GM23248 (cell line): ENCODE data around the gene CTNNA2. TPM values are rescaled to one million over a fixed set of nuclear protein-coding genes. Genes with fewer than 3 reads are reported as not detected.

Experiments used
- DNase-seq: peaks from one replicate; pipeline ENCODE4 v3.0.0-alpha.2; 2015
- H2AFZ ChIP-seq: fragments of 200-600 bp; sonication (generic); 2 replicates; pipeline ENCODE4 v1.6.1; 2016; ENCODE audit warnings: antibody characterized with exemption
- H3F3A ChIP-seq: fragments of 200-600 bp; sonication (generic); 2 replicates; pipeline ENCODE4 v1.6.1; 2016; ENCODE audit warnings: mild to moderate bottlenecking, antibody characterized with exemption, mixed run types; ENCODE audit not compliant: insufficient read depth
- H3K27ac ChIP-seq: fragments of 200-600 bp; sonication (generic); 2 replicates; pipeline ENCODE4 v1.5.1; 2016; ENCODE audit warnings: mild to moderate bottlenecking
- H3K27me3 ChIP-seq: fragments of 200-600 bp; sonication (generic); replicated peaks from 2 replicates; pipeline ENCODE4 v1.6.1; 2016; ENCODE audit warnings: mild to moderate bottlenecking; ENCODE audit not compliant: insufficient read depth
- H3K36me3 ChIP-seq: fragments of 200-600 bp; sonication (generic); 2 replicates; pipeline ENCODE4 v1.6.1; 2016; ENCODE audit warnings: low read depth, mild to moderate bottlenecking
- H3K4me1 ChIP-seq: fragments of 200-600 bp; sonication (generic); 2 replicates; pipeline ENCODE4 v1.6.1; 2016; ENCODE audit warnings: mild to moderate bottlenecking; ENCODE audit not compliant: insufficient read depth
- H3K4me2 ChIP-seq: fragments of 200-600 bp; sonication (generic); one replicate; pipeline ENCODE4 v1.6.1; 2016; ENCODE audit warnings: mild to moderate bottlenecking; ENCODE audit not compliant: unreplicated experiment
- H3K4me3 ChIP-seq: fragments of 200-600 bp; sonication (generic); 2 replicates; pipeline ENCODE4 v1.5.1; 2016; ENCODE audit warnings: mild to moderate bottlenecking
- H3K79me2 ChIP-seq: fragments of 200-600 bp; sonication (generic); 2 replicates; pipeline ENCODE4 v1.6.1; 2016; ENCODE audit warnings: mild to moderate bottlenecking; ENCODE audit not compliant: insufficient read depth
- H3K9ac ChIP-seq: fragments of 200-600 bp; sonication (generic); 2 replicates; pipeline ENCODE4 v1.6.1; 2016; ENCODE audit warnings: mild to moderate bottlenecking
- H3K9me2 ChIP-seq: fragments of 200-600 bp; sonication (generic); 2 replicates; pipeline ENCODE4 v1.6.1; 2016; ENCODE audit warnings: mixed run types, mild to moderate bottlenecking, moderate library complexity; ENCODE audit not compliant: insufficient read depth
- H3K9me3 ChIP-seq: fragments of 200-600 bp; sonication (generic); one replicate; pipeline ENCODE4 v1.6.1; 2017; ENCODE audit warnings: low read depth
- H4K20me1 ChIP-seq: fragments of 200-600 bp; sonication (generic); 2 replicates; pipeline ENCODE4 v1.6.0; 2016; ENCODE audit not compliant: insufficient read depth
- EZH2 ChIP-seq: fragments of 200-600 bp; sonication (generic); IDR thresholded peaks from 2 replicates; pipeline ENCODE4 v1.6.1; 2018; ENCODE audit warnings: antibody characterized with exemption, mild to moderate bottlenecking; ENCODE audit not compliant: insufficient read depth, poor library complexity, severe bottlenecking
- EZH2phosphoT487 ChIP-seq: fragments of 200-600 bp; sonication (generic); IDR thresholded peaks from 2 replicates; pipeline ENCODE4 v1.6.1; 2018; ENCODE audit warnings: antibody characterized with exemption, moderate library complexity, mild to moderate bottlenecking, low read depth; ENCODE audit not compliant: insufficient read depth
- WGBS, 2 experiments: methylation state at CpG; one replicate each; pipeline ENCODE4 v1.1.6; 2015 to 2017; ENCODE audit warnings: low lambda C conversion rate in 2 of 2, low coverage in 1 of 2; ENCODE audit errors: missing lambda C conversion rate in 2 of 2; 5-methylcytosine and 5-hydroxymethylcytosine counted together
- in situ Hi-C: fragments of 300-500 bp; cut with MboI; formaldehyde crosslinking; loops from 2 replicates; pipeline ENCODE4 v1.15.0; 2020
- polyA plus RNA-seq: library from polyadenylated mRNA; unstranded; fragments of >200 nt; fragmentation: Nextera tagmentation; extraction: Ambion mirVana; gene quantifications from 2 replicates; pipeline ENCODE4 v1.2.1, GENCODE V29; 2016
- total RNA-seq: library from RNA; depleted of rRNA; stranded (reverse); fragments of >200 nt; shearing (Covaris generic); gene quantifications from 2 replicates; pipeline ENCODE4 v1.2.3, GENCODE V29; 2014

The CTNNA2 gene
- total and polyA plus RNA-seq, 2 experiments from 2014 or later: not detected

- TF ChIP-seq EZH2 (no peak), EZH2phosphoT487 (no peak)
These were observed 288.2 kb downstream of the CTNNA2 start for GRCh38 chr2:79801082-79801481.

GRCh38 chr2:79817288-79817687, 304.4 kb downstream of the CTNNA2 start:
- TF ChIP-seq EZH2phosphoT487 (no peak), EZH2 (no peak)

More at GRCh38 chr2:79801082-79801481, 288.2 kb downstream of the CTNNA2 start:
- H3K27ac ChIP-seq: no peak overlapping the region
- H2AFZ ChIP-seq: no peak overlapping the region
- no peaks in the 10 kb centered on the region for H3K9me2 ChIP-seq
- in situ Hi-C loops: no loop called here
- no peak overlapping the region for H3K9ac ChIP-seq
- no peaks in the 10 kb centered on the region for H3F3A ChIP-seq
- H3K4me3 ChIP-seq: no peak overlapping the region
- no peaks in the 10 kb centered on the region for H3K27me3 ChIP-seq
- H3K9me3 ChIP-seq: no peaks in the 10 kb centered on the region
- DNase-seq: no peak
- no peak overlapping the region for H3K4me2 ChIP-seq
- H3K4me1 ChIP-seq: no peaks in the 10 kb centered on the region
- no peaks in the 10 kb centered on the region for H4K20me1 ChIP-seq
- H3K36me3 ChIP-seq: no peaks in the 10 kb centered on the region
- 6% methylated on average over 3 of the region's 3 CpGs for WGBS, 2 experiments
- no peaks in the 10 kb centered on the region for H3K79me2 ChIP-seq

GRCh38 chr2:79820281-79820680, 307.4 kb downstream of the CTNNA2 start:
- Histone ChIP-seq H3K36me3 (no peaks in the 10 kb centered on the region), H3K27me3 (no peaks in the 10 kb centered on the region), H3F3A (no peaks in the 10 kb centered on the region), H3K9ac (no peak overlapping the region), H4K20me1 (no peaks in the 10 kb centered on the region), H3K4me2 (no peak overlapping the region), H3K9me3 (no peaks in the 10 kb centered on the region), H3K79me2 (no peaks in the 10 kb centered on the region), H3K27ac (no peak overlapping the region), H3K4me3 (no peak overlapping the region), H2AFZ (no peak overlapping the region), H3K4me1 (no peaks in the 10 kb centered on the region), H3K9me2 (no peaks in the 10 kb centered on the region)
- TF ChIP-seq EZH2phosphoT487: no peak
- no peak for TF ChIP-seq EZH2
- in situ Hi-C loops: no loop called here
- 22 to 31% methylated on average over 4 of the region's 4 CpGs for whole genome bisulfite sequencing, 2 experiments
- no peak for DNase-seq

More at GRCh38 chr2:79817288-79817687, 304.4 kb downstream of the CTNNA2 start:
- Histone ChIP-seq H3K9me2 (no peaks in the 10 kb centered on the region), H3K79me2 (no peaks in the 10 kb centered on the region), H4K20me1 (no peaks in the 10 kb centered on the region), H3K4me1 (no peaks in the 10 kb centered on the region), H3K27ac (no peak overlapping the region), H3K4me2 (no peak overlapping the region), H3F3A (no peaks in the 10 kb centered on the region), H2AFZ (no peak overlapping the region), H3K9me3 (no peaks in the 10 kb centered on the region), H3K27me3 (no peaks in the 10 kb centered on the region), H3K4me3 (no peak overlapping the region), H3K36me3 (no peaks in the 10 kb centered on the region), H3K9ac (no peak overlapping the region)
- DNase-seq: no peak
- WGBS, 2 experiments: 26 to 30% methylated on average over 4 of the region's 4 CpGs
- in situ Hi-C loops: no loop called here

- TF ChIP-seq EZH2: no peak
- no peak for TF ChIP-seq EZH2phosphoT487
- no peak overlapping the region for H2AFZ ChIP-seq
- H3K9me3 ChIP-seq: no peaks in the 10 kb centered on the region
- no peaks in the 10 kb centered on the region for H3K79me2 ChIP-seq
- in situ Hi-C loops: no loop called here
- no peak overlapping the region for H3K27ac ChIP-seq
- H3F3A ChIP-seq: no peaks in the 10 kb centered on the region
- no peak overlapping the region for H3K4me2 ChIP-seq
- no peak for DNase-seq
- no peaks in the 10 kb centered on the region for H4K20me1 ChIP-seq
- no peaks in the 10 kb centered on the region for H3K4me1 ChIP-seq
- H3K27me3 ChIP-seq: no peaks in the 10 kb centered on the region
- no peaks in the 10 kb centered on the region for H3K9me2 ChIP-seq
- H3K36me3 ChIP-seq: no peaks in the 10 kb centered on the region
- WGBS, 2 experiments: 9 to 13% methylated on average over 2 of the region's 2 CpGs
- no peak overlapping the region for H3K9ac ChIP-seq
- H3K4me3 ChIP-seq: no peak overlapping the region
These were observed 309.3 kb downstream of the CTNNA2 start for GRCh38 chr2:79822136-79822535.

- WGBS, 2 experiments: 7 to 9% methylated on average over 6 of the region's 6 CpGs
- Histone ChIP-seq H2AFZ (no peak overlapping the region), H3K9ac (no peak overlapping the region), H3K4me2 (no peak overlapping the region), H3K79me2 (no peaks in the 10 kb centered on the region), H3K9me3 (no peaks in the 10 kb centered on the region), H3K36me3 (no peaks in the 10 kb centered on the region), H3K4me3 (no peak overlapping the region), H3K4me1 (no peaks in the 10 kb centered on the region), H4K20me1 (no peaks in the 10 kb centered on the region), H3K9me2 (no peaks in the 10 kb centered on the region), H3F3A (no peaks in the 10 kb centered on the region), H3K27me3 (no peaks in the 10 kb centered on the region), H3K27ac (no peak overlapping the region)
- no peak for DNase-seq
- in situ Hi-C loops: no loop called here
- TF ChIP-seq EZH2 (no peak), EZH2phosphoT487 (no peak)
These were observed 311.4 kb downstream of the CTNNA2 start for GRCh38 chr2:79824086-79824786.
